Upper lobe of left lung (tissue), 6 donors: ENCODE data around the gene MT2A. TPM values are rescaled to one million over a fixed set of nuclear protein-coding genes. Genes with fewer than 3 reads are reported as not detected.

Experiments used
- ATAC-seq, 2 donors: fragments of 200-7000 bp; cut with Tn5 transposase; one replicate each; pipeline ENCODE4 v1.9.1; 2022; ENCODE audit warnings: mild to moderate bottlenecking in 2 of 2, moderate library complexity in 2 of 2; ENCODE audit not compliant: low FRiP score in 2 of 2
- DNase-seq, 2 donors: peaks; one replicate each; pipeline ENCODE4 v3.0.0-alpha.2; 2019 to 2020
- H3K27ac ChIP-seq, 4 donors: fragments of 200-600 bp; sonication (generic); one replicate each; pipeline ENCODE4 v1.5.1; 2016 to 2019
- H3K27me3 ChIP-seq, 4 donors: fragments of 200-600 bp; sonication (generic); one replicate each; pipeline ENCODE4 v1.5.1; 2017 to 2019
- H3K36me3 ChIP-seq, 4 donors: fragments of 200-600 bp; sonication (generic); one replicate each; pipeline ENCODE4 v1.5.1; 2016 to 2019
- H3K4me1 ChIP-seq, 4 donors: fragments of 200-600 bp; sonication (generic); one replicate each; pipeline ENCODE4 v1.5.1; 2018 to 2019
- H3K4me3 ChIP-seq, 4 donors: fragments of 200-600 bp; sonication (generic); one replicate each; pipeline ENCODE4 v1.5.1; 2017 to 2019; ENCODE audit warnings: mild to moderate bottlenecking in 2 of 4, moderate library complexity in 1 of 4
- H3K9me3 ChIP-seq, 4 donors: fragments of 200-600 bp; sonication (generic); one replicate each; pipeline ENCODE4 v1.5.1; 2018 to 2019
- CTCF ChIP-seq, 6 experiments: fragments of 450-650 bp in 4 of 6; fragments of 200-600 bp in 2 of 6; sonication (generic) in 2 of 6; IDR thresholded peaks; one replicate each; pipeline ENCODE4 v1.5.1; 2016 to 2019; ENCODE audit warnings: antibody characterized with exemption in 6 of 6
- EP300 ChIP-seq, 4 donors: sonication (generic); formaldehyde crosslinking; IDR thresholded peaks; one replicate each; pipeline ENCODE4 v1.5.1; 2017; ENCODE audit warnings: antibody characterized with exemption in 4 of 4, control low read depth in 2 of 4
- POLR2A ChIP-seq, 4 donors: fragments of 450-650 bp; IDR thresholded peaks; one replicate each; pipeline ENCODE4 v1.5.1; 2016 to 2017; ENCODE audit warnings: antibody characterized with exemption in 4 of 4, mild to moderate bottlenecking in 2 of 4
- POLR2AphosphoS5 ChIP-seq, 2 donors: sonication (generic); formaldehyde crosslinking; IDR thresholded peaks; one replicate each; pipeline ENCODE4 v1.5.1; 2017; ENCODE audit warnings: antibody characterized with exemption in 2 of 2
- WGBS, 2 donors: methylation state at CpG; one replicate each; pipeline ENCODE4 v1.1.5; 2017 to 2018; 5-methylcytosine and 5-hydroxymethylcytosine counted together
- total RNA-seq, 6 donors: library from RNA; depleted of rRNA in 4 of 6; stranded (reverse); fragments of >200 nt in 4 of 6; gene quantifications; one replicate each; pipeline versions ENCODE4 v1.1.0 to v1.2.1, GENCODE V29; 2016 to 2021
- donor health status: DM: no; HTN: no; CAD: no; lungs with moderate emphysema.
- donor health status: DM: no; HTN: yes; CAD: no; lungs with severe emphysema.

Gene MT2A
- total RNA-seq, 6 donors from 2014 or later = 137 to 552 (median 338) TPM

DNA sequence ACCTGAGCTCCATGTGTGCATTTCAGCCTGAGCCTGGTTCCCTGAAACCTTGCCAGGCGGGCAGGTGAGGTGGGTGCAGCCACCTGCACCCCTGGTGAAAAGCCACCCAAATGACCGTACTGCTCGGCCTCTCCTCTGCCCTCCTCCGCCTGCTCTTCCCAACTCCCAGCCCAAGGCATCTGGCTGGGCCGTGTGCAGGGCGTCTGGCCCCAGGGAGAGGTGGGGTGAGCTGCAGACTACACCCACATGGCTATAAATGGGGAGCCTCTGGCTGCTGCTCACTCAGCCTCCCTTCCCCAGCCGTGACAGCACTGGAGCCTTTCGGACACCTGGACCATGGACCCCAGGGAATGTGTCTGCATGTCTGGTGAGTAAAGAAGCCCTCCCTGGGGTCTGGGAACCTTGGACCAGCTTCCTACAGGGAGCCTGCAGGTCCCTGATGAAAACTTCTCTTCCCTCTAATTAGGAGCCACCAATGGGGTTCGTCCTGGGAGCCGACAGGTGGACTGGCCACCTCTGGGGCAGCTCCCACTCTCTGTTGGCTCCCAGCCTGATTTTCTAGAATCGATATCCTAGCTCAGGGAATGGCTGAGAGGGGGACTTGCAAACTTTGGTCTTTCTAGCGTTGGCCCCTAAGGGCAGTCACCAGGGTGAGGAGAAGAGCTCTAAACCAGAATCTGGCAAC, 43.4 kb upstream of the MT2A start, which contains the start of gene MT4:
Gene MT4, plus strand, starts transcription at position 281 of the 685 bp plus-strand sequence. Its CDS starts 56 bp downstream, at position 337.
- DNase-seq (peak in 1 of 2 donors; percentile 33), ATAC-seq (no peak)
- no peaks in the 10 kb centered on the region for H3K27me3 ChIP-seq
- no peak within 1 kb of the TSS for H3K4me3 ChIP-seq
- TF ChIP-seq EP300 (IDR thresholded peaks at IDR 0.05) (no peak), CTCF (IDR thresholded peaks at IDR 0.05) (no peak), POLR2A (IDR thresholded peaks at IDR 0.05) (no peak)
- no peaks in the 10 kb centered on the region for H3K4me1 ChIP-seq
- H3K9me3 ChIP-seq = no peaks in the 10 kb centered on the region
- WGBS, 2 donors = 84 to 88% methylated on average over 8 to 10 of the region's 12 CpGs
- no peaks in the 10 kb centered on the region for H3K36me3 ChIP-seq
- no peak within 1 kb of the TSS for H3K27ac ChIP-seq

DNA sequence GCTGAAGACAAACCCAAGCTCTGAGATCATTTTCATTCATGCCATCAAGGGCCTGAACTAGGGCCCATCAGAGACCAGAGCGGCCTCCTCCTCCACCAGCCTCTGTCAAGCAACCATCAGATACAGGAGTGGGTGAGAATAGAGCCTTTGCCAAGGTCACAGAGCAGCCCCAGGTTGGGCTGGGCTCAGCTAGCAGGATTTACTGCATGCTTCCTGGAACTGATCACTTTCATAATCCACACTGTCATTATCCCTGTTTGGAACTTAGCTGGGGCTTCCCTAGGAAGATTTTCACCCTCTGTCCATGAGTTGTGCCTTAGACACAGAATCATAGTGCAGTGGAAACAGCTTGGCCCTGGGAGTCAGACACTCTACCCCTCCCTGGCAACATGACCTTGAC, 38.4 kb upstream of the MT2A start:
- DNase-seq (no peak), ATAC-seq (no peak)
- no peak overlapping the region for H3K27ac ChIP-seq
- H3K27me3 ChIP-seq = no peaks in the 10 kb centered on the region
- WGBS, 2 donors = 100% methylated on average over 1 of the region's 1 CpG
- H3K4me3 ChIP-seq = no peak overlapping the region
- H3K9me3 ChIP-seq = no peaks in the 10 kb centered on the region
- H3K36me3 ChIP-seq = no peaks in the 10 kb centered on the region
- TF ChIP-seq POLR2A (IDR thresholded peaks at IDR 0.05) (no peak), CTCF (IDR thresholded peaks at IDR 0.05) (no peak), EP300 (IDR thresholded peaks at IDR 0.05) (no peak), POLR2AphosphoS5 (IDR thresholded peaks at IDR 0.05) (no peak)
- no peaks in the 10 kb centered on the region for H3K4me1 ChIP-seq

DNA sequence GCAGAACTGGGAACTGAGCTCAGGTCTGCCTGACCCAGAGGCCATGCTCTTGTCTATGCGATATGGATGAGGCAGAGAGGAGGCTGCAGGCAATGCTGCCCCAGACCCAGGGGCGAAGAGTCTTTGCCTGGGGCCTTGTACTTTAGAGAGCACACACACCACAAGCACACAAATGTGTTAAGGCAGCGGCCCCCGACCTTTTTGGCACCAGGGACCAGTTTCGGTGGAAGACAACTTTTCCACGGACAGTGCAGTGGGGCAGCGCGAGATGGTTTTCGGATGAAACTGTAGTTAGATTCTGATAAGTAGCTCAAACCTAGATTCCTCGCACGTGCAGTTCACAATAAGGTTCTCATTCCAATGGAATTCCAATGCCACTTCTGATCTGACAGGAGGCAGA, 36.9 kb upstream of the MT2A start:
- DNase-seq (no peak), ATAC-seq (no peak)
- no peaks in the 10 kb centered on the region for H3K4me1 ChIP-seq
- H3K36me3 ChIP-seq = no peaks in the 10 kb centered on the region
- TF ChIP-seq POLR2AphosphoS5 (IDR thresholded peaks at IDR 0.05) = no peak
- TF ChIP-seq POLR2A (IDR thresholded peaks at IDR 0.05) = no peak
- no peak for TF ChIP-seq CTCF (IDR thresholded peaks at IDR 0.05)
- no peak for TF ChIP-seq EP300 (IDR thresholded peaks at IDR 0.05)
- 85 to 90% methylated on average over 11 of the region's 11 CpGs for WGBS, 2 donors
- no peaks in the 10 kb centered on the region for H3K9me3 ChIP-seq
- no peak overlapping the region for H3K4me3 ChIP-seq
- no peaks in the 10 kb centered on the region for H3K27me3 ChIP-seq
- no peak overlapping the region for H3K27ac ChIP-seq

DNA sequence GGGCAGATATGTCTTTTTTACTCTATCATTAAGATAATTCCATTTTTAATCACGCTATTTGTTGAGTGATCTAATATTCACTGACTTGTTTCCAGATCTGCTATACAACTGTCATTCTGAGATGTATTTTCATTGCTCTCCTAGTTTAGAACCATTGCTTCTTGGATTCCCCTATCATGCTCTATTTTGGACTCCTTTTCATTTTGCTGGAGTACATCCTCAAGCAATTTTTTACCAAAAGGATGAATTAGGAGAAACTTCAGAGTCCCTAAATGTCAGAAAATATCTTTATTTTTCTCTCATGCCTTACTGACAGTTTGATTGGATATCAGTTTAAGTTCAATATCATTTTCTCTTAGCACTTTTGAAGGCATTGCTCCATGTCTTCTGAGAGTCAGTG, 33.8 kb upstream of the MT2A start:
- WGBS, 2 donors = 53 to 95% methylated on average over 1 of the region's 1 CpG
- no peaks in the 10 kb centered on the region for H3K9me3 ChIP-seq
- H3K27me3 ChIP-seq = no peaks in the 10 kb centered on the region
- H3K27ac ChIP-seq = no peak overlapping the region
- no peaks in the 10 kb centered on the region for H3K4me1 ChIP-seq
- no peak overlapping the region for H3K4me3 ChIP-seq
- DNase-seq (no peak), ATAC-seq (no peak)
- no peak for TF ChIP-seq CTCF (IDR thresholded peaks at IDR 0.05)
- no peak for TF ChIP-seq POLR2AphosphoS5 (IDR thresholded peaks at IDR 0.05)
- TF ChIP-seq POLR2A (IDR thresholded peaks at IDR 0.05) = no peak
- TF ChIP-seq EP300 (IDR thresholded peaks at IDR 0.05) = no peak
- H3K36me3 ChIP-seq = no peaks in the 10 kb centered on the region
